ENCODE data around the gene ZSCAN31. TPM values are rescaled to one million over a fixed set of nuclear protein-coding genes. Genes with fewer than 3 reads are reported as not detected.
A peak's percentile ranks its signal among the peaks of the same experiment; 100 is the strongest.

The ZSCAN31 gene
- total and polyA plus RNA-seq, 9 of the 15 experiments (the other 6 are each of a cell fraction or from before 2014, with no cell fraction given) = 3.9 to 12.1 (median 7.0) TPM

- no peak for TF ChIP-seq ZNF280B (CRISPR knock-in tag; IDR thresholded peaks at IDR 0.05)
- TF ChIP-seq, protein P1, sequence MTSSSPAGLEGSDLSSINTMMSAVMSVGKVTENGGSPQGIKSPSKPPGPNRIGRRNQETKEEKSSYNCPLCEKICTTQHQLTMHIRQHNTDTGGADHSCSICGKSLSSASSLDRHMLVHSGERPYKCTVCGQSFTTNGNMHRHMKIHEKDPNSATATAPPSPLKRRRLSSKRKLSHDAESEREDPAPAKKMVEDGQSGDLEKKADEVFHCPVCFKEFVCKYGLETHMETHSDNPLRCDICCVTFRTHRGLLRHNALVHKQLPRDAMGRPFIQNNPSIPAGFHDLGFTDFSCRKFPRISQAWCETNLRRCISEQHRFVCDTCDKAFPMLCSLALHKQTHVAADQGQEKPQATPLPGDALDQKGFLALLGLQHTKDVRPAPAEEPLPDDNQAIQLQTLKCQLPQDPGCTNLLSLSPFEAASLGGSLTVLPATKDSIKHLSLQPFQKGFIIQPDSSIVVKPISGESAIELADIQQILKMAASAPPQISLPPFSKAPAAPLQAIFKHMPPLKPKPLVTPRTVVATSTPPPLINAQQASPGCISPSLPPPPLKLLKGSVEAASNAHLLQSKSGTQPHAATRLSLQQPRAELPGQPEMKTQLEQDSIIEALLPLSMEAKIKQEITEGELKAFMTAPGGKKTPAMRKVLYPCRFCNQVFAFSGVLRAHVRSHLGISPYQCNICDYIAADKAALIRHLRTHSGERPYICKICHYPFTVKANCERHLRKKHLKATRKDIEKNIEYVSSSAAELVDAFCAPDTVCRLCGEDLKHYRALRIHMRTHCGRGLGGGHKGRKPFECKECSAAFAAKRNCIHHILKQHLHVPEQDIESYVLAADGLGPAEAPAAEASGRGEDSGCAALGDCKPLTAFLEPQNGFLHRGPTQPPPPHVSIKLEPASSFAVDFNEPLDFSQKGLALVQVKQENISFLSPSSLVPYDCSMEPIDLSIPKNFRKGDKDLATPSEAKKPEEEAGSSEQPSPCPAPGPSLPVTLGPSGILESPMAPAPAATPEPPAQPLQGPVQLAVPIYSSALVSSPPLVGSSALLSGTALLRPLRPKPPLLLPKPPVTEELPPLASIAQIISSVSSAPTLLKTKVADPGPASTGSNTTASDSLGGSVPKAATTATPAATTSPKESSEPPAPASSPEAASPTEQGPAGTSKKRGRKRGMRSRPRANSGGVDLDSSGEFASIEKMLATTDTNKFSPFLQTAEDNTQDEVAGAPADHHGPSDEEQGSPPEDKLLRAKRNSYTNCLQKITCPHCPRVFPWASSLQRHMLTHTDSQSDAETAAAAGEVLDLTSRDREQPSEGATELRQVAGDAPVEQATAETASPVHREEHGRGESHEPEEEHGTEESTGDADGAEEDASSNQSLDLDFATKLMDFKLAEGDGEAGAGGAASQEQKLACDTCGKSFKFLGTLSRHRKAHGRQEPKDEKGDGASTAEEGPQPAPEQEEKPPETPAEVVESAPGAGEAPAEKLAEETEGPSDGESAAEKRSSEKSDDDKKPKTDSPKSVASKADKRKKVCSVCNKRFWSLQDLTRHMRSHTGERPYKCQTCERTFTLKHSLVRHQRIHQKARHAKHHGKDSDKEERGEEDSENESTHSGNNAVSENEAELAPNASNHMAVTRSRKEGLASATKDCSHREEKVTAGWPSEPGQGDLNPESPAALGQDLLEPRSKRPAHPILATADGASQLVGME (CRISPR knock-in tag; IDR thresholded peaks at IDR 0.05) = no peak
- no peak for TF ChIP-seq FIP1L1 (IDR thresholded peaks at IDR 0.05; ENCODE audit: low read depth, low read length, poor library complexity, severe bottlenecking)
- TF ChIP-seq ZNF449 (CRISPR knock-in tag; IDR thresholded peaks at IDR 0.05) = no peak
- no peak; the same call in 1 of the 2 replicates for TF ChIP-seq ELF2 (CRISPR knock-in tag; IDR thresholded peaks at IDR 0.05)
- no peak for TF ChIP-seq KHSRP (IDR thresholded peaks at IDR 0.05)
- no peak for TF ChIP-seq ZNF644 (tag; IDR thresholded peaks at IDR 0.05; ENCODE audit: low read depth)
- TF ChIP-seq MYC (IDR thresholded peaks at IDR 0.05; ENCODE audit: low read depth, low read length) = no peak
- TF ChIP-seq MYC (CRISPR knock-in tag; IDR thresholded peaks at IDR 0.05; ENCODE audit: borderline replicate concordance, low read depth) = no peak
- no peak for TF ChIP-seq HOMEZ (CRISPR knock-in tag; IDR thresholded peaks at IDR 0.05)
- no peak for TF ChIP-seq ZHX1 (conservative IDR thresholded peaks at IDR 0.05; ENCODE audit: low read length)
- TF ChIP-seq ETV1 (tag; conservative IDR thresholded peaks at IDR 0.05; ENCODE audit: low read depth) = no peak
- no peak for TF ChIP-seq POLR2AphosphoS5 (IDR thresholded peaks at IDR 0.05; ENCODE audit: control insufficient read depth, insufficient read depth, low read depth, low read length)
- TF ChIP-seq ZNF507 (tag; conservative IDR thresholded peaks at IDR 0.05) = no peak
- peak; percentile 7; the same call in 1 of the 2 replicates for TF ChIP-seq ARID1B (IDR thresholded peaks at IDR 0.05)
Measured at GRCh38 chr6:28333599-28334018, 2.3 kb downstream of the ZSCAN31 start (continued).

All from K562 (cell line).